Measurements from ENCODE around the gene BRIP1.
"Not testable (repeated sequence)": the region's sequence is repeated elsewhere in the genome, so short reads cannot be mapped to it uniquely, and the experiment has no call there.

Gene BRIP1

DNA sequence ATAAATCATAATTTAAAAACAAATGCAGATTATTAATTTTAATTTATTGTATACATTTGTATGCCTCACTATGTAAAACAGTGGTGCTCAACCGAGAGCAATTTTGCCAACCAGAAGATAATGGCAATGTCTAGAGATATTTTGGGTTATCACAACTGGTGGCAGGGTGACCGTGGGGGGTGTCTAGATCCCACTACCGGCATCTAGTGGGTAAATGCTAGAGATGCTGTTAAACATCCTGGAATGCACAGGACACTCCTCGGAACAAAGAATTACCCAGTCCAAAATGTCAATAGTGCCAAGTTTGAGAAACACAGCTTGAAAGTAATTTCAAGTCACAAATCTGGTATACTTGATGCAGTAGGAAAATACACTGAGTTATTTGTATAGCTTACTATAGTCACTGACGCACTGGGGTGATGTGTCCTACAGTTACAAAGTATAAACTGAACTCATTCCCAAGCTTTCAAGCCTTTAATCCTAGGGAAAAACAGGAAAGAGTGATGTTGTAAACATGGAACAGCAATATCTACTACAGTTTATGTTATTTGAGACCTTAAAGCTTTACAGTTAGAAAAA lies 133.5 kb downstream of the BRIP1 start:
- H3K4me1 ChIP-seq (ENCODE audit: insufficient read depth, low read length) = no peaks in the 10 kb centered on the region
- peaks cover 10% of the 10 kb centered on the region for H3K36me3 ChIP-seq (ENCODE audit: insufficient read depth, low read length)
- WGBS = 91% methylated on average over 4 of the region's 5 CpGs
- H3K4me3 ChIP-seq (ENCODE audit: low read length) = no peak overlapping the region
- H3K27me3 ChIP-seq (ENCODE audit: insufficient read depth, low read length) = no peaks in the 10 kb centered on the region
- no peaks in the 10 kb centered on the region for H3K9me3 ChIP-seq (ENCODE audit: insufficient read depth, low read depth, low read length)
- no peak overlapping the region for H3K27ac ChIP-seq (ENCODE audit: low read depth, low read length)
- no peak overlapping the region for H3K9ac ChIP-seq (ENCODE audit: low read depth, low read length)

DNA sequence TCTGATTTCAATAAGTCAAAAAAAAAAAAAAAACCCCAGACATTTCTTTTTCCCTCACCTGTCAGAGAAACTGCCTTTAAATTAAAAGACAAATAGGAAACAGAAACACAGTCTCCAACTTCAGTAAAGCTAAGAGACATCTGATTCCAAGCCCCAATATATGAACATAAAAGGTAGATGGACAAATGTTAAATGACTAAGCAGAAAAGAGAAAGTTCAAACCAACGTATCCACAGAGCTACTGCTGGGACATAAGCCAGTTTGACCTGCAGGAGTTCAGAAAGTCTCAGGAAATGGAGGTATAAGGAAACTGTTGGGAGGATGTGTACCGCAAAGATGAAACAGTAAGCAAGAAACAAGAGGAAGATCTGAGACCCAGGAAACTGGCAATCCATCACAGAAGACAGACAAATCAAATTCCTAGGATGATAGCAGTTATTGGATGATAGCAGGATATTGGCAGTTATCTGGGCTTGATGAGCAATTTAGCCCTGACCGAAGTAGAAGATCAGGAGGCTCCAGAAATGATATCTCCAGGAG lies 135.0 kb downstream of the BRIP1 start:
- 96% methylated on average over 3 of the region's 3 CpGs for WGBS
- no peak overlapping the region for H3K9ac ChIP-seq (ENCODE audit: low read depth, low read length)
- H3K27me3 ChIP-seq (ENCODE audit: insufficient read depth, low read length) = no peaks in the 10 kb centered on the region
- H3K27ac ChIP-seq (ENCODE audit: low read depth, low read length) = no peak overlapping the region
- H3K9me3 ChIP-seq (ENCODE audit: insufficient read depth, low read depth, low read length) = no peaks in the 10 kb centered on the region
- no peaks in the 10 kb centered on the region for H3K4me1 ChIP-seq (ENCODE audit: insufficient read depth, low read length)
- peaks cover 8% of the 10 kb centered on the region for H3K36me3 ChIP-seq (ENCODE audit: insufficient read depth, low read length)
- H3K4me3 ChIP-seq (ENCODE audit: low read length) = no peak overlapping the region

- H3K27me3 ChIP-seq (ENCODE audit: insufficient read depth, low read length); H3K27ac ChIP-seq (ENCODE audit: low read depth, low read length); H3K36me3 ChIP-seq (ENCODE audit: insufficient read depth, low read length); H3K4me1 ChIP-seq (ENCODE audit: insufficient read depth, low read length); H3K9ac ChIP-seq (ENCODE audit: low read depth, low read length); H3K4me3 ChIP-seq (ENCODE audit: low read length); H3K9me3 ChIP-seq (ENCODE audit: insufficient read depth, low read depth, low read length): not testable (repeated sequence)
- 98% methylated on average over 5 of the region's 8 CpGs for WGBS
Measured at GRCh38 chr17:61727798-61728197, 135.5 kb downstream of the BRIP1 start.

GRCh38 chr17:61726977-61727376 lies 136.4 kb downstream of the BRIP1 start:
- Histone ChIP-seq H3K9me3 (ENCODE audit: insufficient read depth, low read depth, low read length) (no peaks in the 10 kb centered on the region), H3K4me3 (ENCODE audit: low read length) (no peak overlapping the region), H3K36me3 (ENCODE audit: insufficient read depth, low read length) (peaks cover 8% of the 10 kb centered on the region), H3K27me3 (ENCODE audit: insufficient read depth, low read length) (no peaks in the 10 kb centered on the region), H3K9ac (ENCODE audit: low read depth, low read length) (no peak overlapping the region), H3K4me1 (ENCODE audit: insufficient read depth, low read length) (no peaks in the 10 kb centered on the region), H3K27ac (ENCODE audit: low read depth, low read length) (no peak overlapping the region)
- WGBS = 86% methylated on average over 1 of the region's 2 CpGs

GRCh38 chr17:61724777-61725176 lies 138.6 kb downstream of the BRIP1 start:
- WGBS = 100% methylated on average over 1 of the region's 1 CpG
- H3K27me3 ChIP-seq (ENCODE audit: insufficient read depth, low read length) = no peaks in the 10 kb centered on the region

GRCh38 chr17:61723914-61724313 lies 139.4 kb downstream of the BRIP1 start:
- H3K4me1 ChIP-seq (ENCODE audit: insufficient read depth, low read length) = no peaks in the 10 kb centered on the region
- no peak overlapping the region for H3K9ac ChIP-seq (ENCODE audit: low read depth, low read length)
- no CpG with 5 or more reads among the region's 1 CpG for WGBS
- H3K36me3 ChIP-seq (ENCODE audit: insufficient read depth, low read length) = peaks cover 8% of the 10 kb centered on the region
- H3K9me3 ChIP-seq (ENCODE audit: insufficient read depth, low read depth, low read length) = no peaks in the 10 kb centered on the region
- H3K27me3 ChIP-seq (ENCODE audit: insufficient read depth, low read length) = no peaks in the 10 kb centered on the region
- H3K4me3 ChIP-seq (ENCODE audit: low read length) = no peak overlapping the region
- H3K27ac ChIP-seq (ENCODE audit: low read depth, low read length) = no peak overlapping the region

More at GRCh38 chr17:61724777-61725176, 138.6 kb downstream of the BRIP1 start:
- Histone ChIP-seq H3K27ac (ENCODE audit: low read depth, low read length) (no peak overlapping the region), H3K4me1 (ENCODE audit: insufficient read depth, low read length) (no peaks in the 10 kb centered on the region), H3K9me3 (ENCODE audit: insufficient read depth, low read depth, low read length) (no peaks in the 10 kb centered on the region), H3K4me3 (ENCODE audit: low read length) (no peak overlapping the region), H3K9ac (ENCODE audit: low read depth, low read length) (no peak overlapping the region), H3K36me3 (ENCODE audit: insufficient read depth, low read length) (peaks cover 8% of the 10 kb centered on the region)

DNA sequence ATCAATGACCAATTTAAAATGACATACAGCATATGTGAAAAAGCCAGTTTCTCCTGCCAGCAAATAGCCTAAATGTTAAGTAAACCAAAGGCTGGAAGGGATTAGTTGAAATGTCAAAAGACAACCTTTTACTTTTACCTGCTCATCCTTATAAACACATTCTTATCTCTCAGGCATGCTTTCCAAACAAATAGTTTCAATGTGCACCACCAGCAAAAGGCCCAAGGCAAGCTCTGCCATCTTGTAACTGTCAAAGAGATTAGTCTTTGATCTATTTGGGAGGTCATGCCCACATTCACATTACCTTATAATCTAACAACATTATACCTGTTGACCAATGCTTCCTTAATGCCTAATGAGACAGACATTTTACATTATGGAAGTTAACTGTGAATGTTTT lies 140.1 kb downstream of the BRIP1 start:
- Histone ChIP-seq H3K27ac (ENCODE audit: low read depth, low read length) (no peak overlapping the region), H3K9me3 (ENCODE audit: insufficient read depth, low read depth, low read length) (peaks cover 6% of the 10 kb centered on the region; the same call in 1 of the 2 replicates), H3K36me3 (ENCODE audit: insufficient read depth, low read length) (0 out of 2 replicates have a peak, but pooled peaks cover 4% of the 10 kb centered on the region)

GRCh38 chr17:61722398-61722797 lies 140.9 kb downstream of the BRIP1 start:
- no CpG with 5 or more reads among the region's 2 CpGs for WGBS
- H3K4me3 ChIP-seq (ENCODE audit: low read length) = no peak overlapping the region
- H3K27me3 ChIP-seq (ENCODE audit: insufficient read depth, low read length) = no peaks in the 10 kb centered on the region
- H3K9ac ChIP-seq (ENCODE audit: low read depth, low read length) = no peak overlapping the region
- no peaks in the 10 kb centered on the region for H3K4me1 ChIP-seq (ENCODE audit: insufficient read depth, low read length)
- no peak overlapping the region for H3K27ac ChIP-seq (ENCODE audit: low read depth, low read length)
- H3K36me3 ChIP-seq (ENCODE audit: insufficient read depth, low read length) = 0 out of 2 replicates have a peak, but pooled peaks cover 4% of the 10 kb centered on the region
- H3K9me3 ChIP-seq (ENCODE audit: insufficient read depth, low read depth, low read length) = peaks cover 13% of the 10 kb centered on the region; the same call in 1 of the 2 replicates

More for the DNA sequence above, 140.1 kb downstream of the BRIP1 start:
- H3K4me3 ChIP-seq (ENCODE audit: low read length) = no peak overlapping the region
- H3K27me3 ChIP-seq (ENCODE audit: insufficient read depth, low read length) = no peaks in the 10 kb centered on the region
- H3K4me1 ChIP-seq (ENCODE audit: insufficient read depth, low read length) = no peaks in the 10 kb centered on the region
- no peak overlapping the region for H3K9ac ChIP-seq (ENCODE audit: low read depth, low read length)

DNA sequence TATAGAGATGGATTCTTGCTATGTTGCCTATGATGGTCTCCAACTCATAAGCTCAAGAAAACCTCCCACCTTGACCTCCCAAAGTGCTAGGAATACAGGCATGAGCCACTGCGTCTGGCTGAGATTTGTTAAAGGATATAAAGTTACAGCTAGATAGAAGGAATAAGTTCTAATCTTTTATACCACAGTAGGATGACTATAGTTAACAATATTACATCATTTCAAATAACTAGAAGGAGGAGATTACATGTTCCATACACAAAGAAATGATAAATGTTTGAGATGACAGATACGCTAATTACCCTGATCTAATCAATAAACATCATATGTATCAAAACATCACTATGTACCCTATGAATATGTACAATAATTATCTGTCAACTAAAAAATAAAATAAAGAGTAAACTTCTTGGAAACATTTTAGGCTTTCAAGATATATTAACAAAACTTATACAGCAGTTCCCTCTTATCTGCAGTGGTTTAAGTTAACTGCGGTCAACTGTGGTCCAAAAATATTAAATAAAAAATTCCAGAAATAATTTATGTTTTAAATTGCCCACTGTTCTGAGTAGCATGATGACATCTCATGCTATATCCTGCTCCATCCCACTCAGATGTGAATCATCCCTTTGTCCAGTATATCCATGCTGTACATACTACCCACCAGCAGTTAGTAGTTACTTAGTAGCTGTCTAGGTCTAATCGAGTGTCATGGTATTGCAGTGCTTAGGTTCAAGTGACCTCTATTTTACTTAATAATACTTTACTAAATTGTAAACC lies 143.1 kb downstream of the BRIP1 start:
- Histone ChIP-seq H3K9ac (ENCODE audit: low read depth, low read length) (no peak overlapping the region), H3K4me3 (ENCODE audit: low read length) (no peak overlapping the region), H3K27me3 (ENCODE audit: insufficient read depth, low read length) (no peaks in the 10 kb centered on the region), H3K9me3 (ENCODE audit: insufficient read depth, low read depth, low read length) (peaks cover 34% of the 10 kb centered on the region; the same call in 1 of the 2 replicates), H3K27ac (ENCODE audit: low read depth, low read length) (no peak overlapping the region), H3K4me1 (ENCODE audit: insufficient read depth, low read length) (no peaks in the 10 kb centered on the region), H3K36me3 (ENCODE audit: insufficient read depth, low read length) (peaks cover 24% of the 10 kb centered on the region)
- WGBS = 100% methylated on average over 1 of the region's 4 CpGs

DNA sequence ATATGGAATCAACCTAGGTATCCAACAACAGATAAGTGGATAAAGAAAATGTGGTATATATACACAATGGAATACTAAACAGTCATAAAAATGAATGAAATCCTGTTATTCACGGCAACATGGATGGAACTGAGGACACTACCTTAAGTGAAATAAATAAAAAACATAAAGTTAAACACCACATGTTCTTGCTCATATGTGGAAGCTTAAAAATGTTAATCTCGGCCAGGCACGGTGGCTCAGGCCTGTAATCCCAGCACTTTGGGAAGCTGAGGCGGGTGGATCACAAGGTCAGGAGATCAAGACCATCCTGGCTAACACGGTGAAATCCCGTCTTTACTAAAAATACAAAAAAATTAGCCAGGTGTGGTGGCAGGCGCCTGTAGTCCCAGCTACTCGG lies 144.1 kb downstream of the BRIP1 start:
- not testable (repeated sequence) for H3K27me3 ChIP-seq (ENCODE audit: insufficient read depth, low read length); H3K9ac ChIP-seq (ENCODE audit: low read depth, low read length); H3K4me3 ChIP-seq (ENCODE audit: low read length); H3K4me1 ChIP-seq (ENCODE audit: insufficient read depth, low read length); H3K27ac ChIP-seq (ENCODE audit: low read depth, low read length)
- H3K36me3 ChIP-seq (ENCODE audit: insufficient read depth, low read length) = peaks cover 30% of the 10 kb centered on the region
- WGBS = 94% methylated on average over 7 of the region's 8 CpGs
- peaks cover 34% of the 10 kb centered on the region; the same call in 1 of the 2 replicates for H3K9me3 ChIP-seq (ENCODE audit: insufficient read depth, low read depth, low read length)

GRCh38 chr17:61718022-61718421 lies 145.3 kb downstream of the BRIP1 start:
- Histone ChIP-seq H3K27ac (ENCODE audit: low read depth, low read length) (no peak overlapping the region), H3K4me3 (ENCODE audit: low read length) (no peak overlapping the region), H3K9ac (ENCODE audit: low read depth, low read length) (no peak overlapping the region), H3K27me3 (ENCODE audit: insufficient read depth, low read length) (no peaks in the 10 kb centered on the region), H3K36me3 (ENCODE audit: insufficient read depth, low read length) (peaks cover 35% of the 10 kb centered on the region), H3K4me1 (ENCODE audit: insufficient read depth, low read length) (no peaks in the 10 kb centered on the region), H3K9me3 (ENCODE audit: insufficient read depth, low read depth, low read length) (peaks cover 34% of the 10 kb centered on the region; the same call in 1 of the 2 replicates)
